ENCODE data around the gene LRRC7.
"Not testable (repeated sequence)": the region's sequence is repeated elsewhere in the genome, so short reads cannot be mapped to it uniquely, and the experiment has no call there.

The LRRC7 gene

GRCh38 chr1:69787151-69787550 lies 219.4 kb downstream of the LRRC7 start:
- DNase-seq = no peak

GRCh38 chr1:69791311-69791710 lies 223.6 kb downstream of the LRRC7 start:
- no peak for DNase-seq

- DNase-seq = no peak
These were observed 227.1 kb downstream of the LRRC7 start for GRCh38 chr1:69794831-69795230.

GRCh38 chr1:69814926-69815325 lies 247.2 kb downstream of the LRRC7 start:
- no peak for DNase-seq

- no peak for DNase-seq
These were observed 257.2 kb downstream of the LRRC7 start for GRCh38 chr1:69824932-69825331.

GRCh38 chr1:69827732-69828131 lies 260.0 kb downstream of the LRRC7 start:
- no peak for DNase-seq

GRCh38 chr1:69833536-69833935 lies 265.8 kb downstream of the LRRC7 start:
- DNase-seq = no peak

GRCh38 chr1:69834336-69834735 lies 266.6 kb downstream of the LRRC7 start:
- no peak for DNase-seq

- no peak for DNase-seq
These were observed 268.2 kb downstream of the LRRC7 start for GRCh38 chr1:69835955-69836354.

- no peak for DNase-seq
These were observed 269.4 kb downstream of the LRRC7 start for GRCh38 chr1:69836971-69837636.

- no peak for DNase-seq
These were observed 274.6 kb downstream of the LRRC7 start for GRCh38 chr1:69842326-69842725.

GRCh38 chr1:69845655-69846054 lies 277.9 kb downstream of the LRRC7 start:
- DNase-seq = no peak

GRCh38 chr1:69846267-69846666 lies 278.5 kb downstream of the LRRC7 start:
- no peak for DNase-seq

- no peak for DNase-seq
These were observed 279.9 kb downstream of the LRRC7 start for GRCh38 chr1:69847670-69848069.

GRCh38 chr1:69852151-69852550 lies 284.4 kb downstream of the LRRC7 start:
- DNase-seq = no peak

- DNase-seq = no peak
These were observed 285.0 kb downstream of the LRRC7 start for GRCh38 chr1:69852706-69853105.

GRCh38 chr1:69858534-69858933 lies 290.8 kb downstream of the LRRC7 start:
- DNase-seq = no peak

- no peak for DNase-seq
These were observed 293.9 kb downstream of the LRRC7 start for GRCh38 chr1:69861641-69862040.

- DNase-seq = no peak
These were observed 295.2 kb downstream of the LRRC7 start for GRCh38 chr1:69862906-69863305.

- DNase-seq = no peak
These were observed 296.0 kb downstream of the LRRC7 start for GRCh38 chr1:69863704-69864103.

- no peak for DNase-seq
These were observed 303.7 kb downstream of the LRRC7 start for GRCh38 chr1:69871412-69871811.

- DNase-seq = no peak
These were observed 310.6 kb downstream of the LRRC7 start for GRCh38 chr1:69878338-69878737.

- DNase-seq = not testable (repeated sequence)
These were observed 320.3 kb downstream of the LRRC7 start for GRCh38 chr1:69888016-69888415.

- no peak for DNase-seq
These were observed 320.9 kb downstream of the LRRC7 start for GRCh38 chr1:69888657-69889056.

- DNase-seq = no peak
These were observed 330.8 kb downstream of the LRRC7 start for GRCh38 chr1:69898403-69898947.

Data from SW 1271 (cell line).